SK-MEL-5 (cell line): Measurements from ENCODE around the gene CEP131. TPM values are rescaled to one million over a fixed set of nuclear protein-coding genes. Genes with fewer than 3 reads are reported as not detected.

Experiments
- total RNA-seq: library from RNA; depleted of rRNA; stranded (reverse); fragments of >200 nt; shearing (Covaris generic); gene quantifications from 2 replicates; pipeline ENCODE4 v1.2.3, GENCODE V29; 2014; rRNA removed

Gene CEP131
- total RNA-seq, 1 experiment from 2014 or later, result 26.4 TPM

Other genes starting within 250 kb of the CEP131 start
- gene CHMP6, start 231.1 kb downstream of the CEP131 start, total RNA-seq, result 17.6 and 23.5 TPM in 2 replicates
- gene BAIAP2, start 187.8 kb downstream of the CEP131 start, total RNA-seq, result 26.7 and 33.6 TPM in 2 replicates
- gene PVALEF, start 57.5 kb downstream of the CEP131 start, total RNA-seq, result not detected in 2 replicates
- 6.9 and 9.3 TPM in 2 replicates for gene AATK, start 56.7 kb downstream of the CEP131 start, total RNA-seq
- 29.8 and 31.7 TPM in 2 replicates for gene TEPSIN, start 16.1 kb upstream of the CEP131 start, total RNA-seq
- gene NDUFAF8, start 16.4 kb upstream of the CEP131 start, total RNA-seq, result 171 and 174 TPM in 2 replicates
- gene SLC38A10, start 72.3 kb upstream of the CEP131 start, total RNA-seq, result 185 and 189 TPM in 2 replicates
- gene BAHCC1, start 172.5 kb upstream of the CEP131 start, total RNA-seq, result 15.4 and 19.1 TPM in 2 replicates